GM18873 (cell line): Measurements from ENCODE around the gene NELL2.
"Not testable (repeated sequence)": the region's sequence is repeated elsewhere in the genome, so short reads cannot be mapped to it uniquely, and the experiment has no call there.

Source experiments
- ATAC-seq: cut with Tn5 transposase; IDR thresholded peaks from one replicate; pipeline ENCODE4 v1.9.1; 2021; ENCODE audit warnings: mild to moderate bottlenecking, moderate library complexity, moderate number of reproducible peaks; ENCODE audit not compliant: unreplicated experiment, low FRiP score

NELL2 gene

GRCh38 chr12:44703182-44703910, 172.8 kb downstream of the NELL2 start:
- ATAC-seq: no peak

GRCh38 chr12:44697511-44697910, 178.6 kb downstream of the NELL2 start:
- no peak for ATAC-seq

- no peak for ATAC-seq
These were observed 179.6 kb downstream of the NELL2 start for GRCh38 chr12:44696542-44696941.

DNA sequence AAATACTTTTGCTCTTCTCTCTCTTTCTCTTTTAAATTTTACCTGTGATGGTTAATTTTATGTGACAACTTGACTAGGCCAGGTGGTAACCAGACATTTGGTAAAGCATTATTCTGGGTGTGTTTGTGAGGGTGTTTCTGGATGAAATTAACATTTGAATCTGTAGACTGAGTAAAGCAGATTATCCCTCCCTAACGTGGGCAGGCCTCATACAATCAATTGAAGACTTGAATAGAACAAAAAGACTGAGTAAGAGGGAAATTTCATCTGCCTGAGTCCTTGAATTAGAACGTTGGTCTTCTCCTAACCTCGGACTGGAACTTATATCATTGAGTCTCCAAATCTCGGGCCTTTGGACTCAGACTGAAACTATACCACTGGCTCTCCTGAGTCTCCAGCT, 182.1 kb downstream of the NELL2 start:
- ATAC-seq: no peak

DNA sequence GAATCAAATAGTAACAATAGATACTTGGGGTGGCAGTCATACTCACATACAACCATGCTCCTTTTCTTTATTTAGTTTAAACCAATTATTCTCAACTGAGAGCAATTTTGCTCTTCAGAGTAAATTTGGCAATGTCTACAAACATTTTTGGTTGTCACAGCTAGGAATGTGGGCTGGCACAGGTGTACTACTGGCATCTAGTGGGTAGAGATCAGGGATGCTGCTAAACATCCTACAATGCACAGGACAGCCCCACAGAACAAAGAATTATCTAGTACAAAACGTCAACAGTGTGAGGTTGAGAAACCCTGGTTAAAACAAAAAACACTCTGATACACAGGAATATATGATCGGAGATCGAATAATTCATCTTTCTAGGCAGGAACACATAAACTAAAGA, 186.5 kb downstream of the NELL2 start:
- ATAC-seq: no peak

DNA sequence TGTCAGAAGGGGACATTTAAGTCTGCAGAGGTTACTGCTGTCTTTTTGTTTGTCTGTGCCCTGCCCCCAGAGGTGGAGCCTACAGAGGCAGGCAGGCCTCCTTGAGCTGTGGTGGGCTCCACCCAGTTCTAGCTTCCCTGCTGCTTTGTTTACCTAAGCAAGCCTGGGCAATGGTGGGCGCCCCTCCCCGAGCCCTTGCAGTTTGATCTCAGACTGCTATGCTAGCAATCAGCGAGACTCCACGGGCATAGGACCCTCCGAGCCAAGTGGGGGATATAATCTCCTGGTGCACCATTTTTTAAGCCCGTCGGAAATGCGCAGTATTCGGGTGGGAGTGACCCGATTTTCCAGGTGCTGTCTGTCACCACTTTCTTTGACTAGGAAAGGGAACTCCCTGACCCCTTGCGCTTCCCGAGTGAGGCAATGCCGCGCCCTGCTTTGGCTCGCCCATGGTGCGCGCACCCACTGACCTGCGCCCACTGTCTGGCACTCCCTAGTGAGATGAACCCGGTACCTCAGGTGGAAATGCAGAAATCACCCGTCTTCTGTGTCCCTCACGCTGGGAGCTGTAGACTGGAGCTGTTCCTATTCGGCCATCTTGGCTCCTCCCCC, 189.2 kb downstream of the NELL2 start:
- ATAC-seq: not testable (repeated sequence)

DNA sequence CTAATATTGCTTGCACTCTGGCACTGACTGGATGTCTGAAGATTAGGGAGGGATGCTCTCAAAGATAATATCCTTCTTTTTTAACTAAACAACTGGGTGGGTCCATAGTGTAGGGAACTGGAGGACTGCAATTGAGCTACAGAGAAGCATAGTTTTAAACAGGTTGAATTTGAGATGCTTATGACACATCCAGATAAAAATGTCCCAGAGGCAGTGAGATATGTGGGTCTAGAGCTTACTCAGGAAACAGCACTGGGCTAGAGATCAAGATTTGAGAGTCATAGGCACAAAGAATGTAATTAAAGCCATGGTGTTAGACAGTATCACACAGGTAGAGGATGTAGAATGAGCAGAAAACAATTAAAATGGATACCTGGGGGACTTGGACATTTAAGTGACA, 198.4 kb downstream of the NELL2 start:
- no peak for ATAC-seq

DNA sequence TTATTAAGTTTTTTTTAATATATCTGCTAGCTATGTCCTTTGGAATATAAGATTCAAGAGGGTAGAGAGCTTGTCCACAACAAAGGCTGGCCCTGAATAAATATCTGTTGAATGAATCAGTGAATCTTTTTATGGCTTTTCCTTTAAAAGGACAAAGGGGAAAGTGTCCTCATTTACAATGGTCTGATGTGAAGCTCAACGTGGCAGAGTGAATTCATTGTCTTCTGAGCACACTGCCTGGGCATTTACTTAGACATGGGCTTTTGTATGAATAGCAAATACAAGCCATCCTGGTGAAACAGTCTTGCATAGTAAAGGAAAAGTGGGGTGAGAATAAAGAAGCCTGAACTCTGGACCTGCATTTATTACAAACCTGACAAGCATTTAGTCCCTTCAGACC, 201.2 kb downstream of the NELL2 start:
- no peak for ATAC-seq

GRCh38 chr12:44673811-44674210, 202.3 kb downstream of the NELL2 start:
- no peak for ATAC-seq

DNA sequence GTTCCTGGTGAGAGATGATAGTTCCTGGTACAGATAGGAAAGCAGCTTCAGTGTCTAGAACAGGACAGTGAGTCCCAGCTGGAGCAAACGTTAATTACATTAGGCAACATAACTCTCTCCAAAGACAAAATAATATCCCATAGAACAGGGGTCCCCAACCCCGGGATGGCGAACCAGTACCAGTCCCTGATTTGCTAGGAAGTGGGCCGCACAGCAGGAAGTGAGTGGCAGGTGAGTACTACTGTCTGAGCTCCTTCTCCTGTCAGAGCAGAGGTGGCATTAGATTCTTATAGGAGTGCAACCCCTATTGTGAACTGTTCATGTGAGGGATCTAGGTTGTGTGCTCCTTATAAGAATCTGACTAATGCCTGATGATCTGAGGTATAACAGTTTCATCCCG, 204.1 kb downstream of the NELL2 start:
- ATAC-seq: no peak

DNA sequence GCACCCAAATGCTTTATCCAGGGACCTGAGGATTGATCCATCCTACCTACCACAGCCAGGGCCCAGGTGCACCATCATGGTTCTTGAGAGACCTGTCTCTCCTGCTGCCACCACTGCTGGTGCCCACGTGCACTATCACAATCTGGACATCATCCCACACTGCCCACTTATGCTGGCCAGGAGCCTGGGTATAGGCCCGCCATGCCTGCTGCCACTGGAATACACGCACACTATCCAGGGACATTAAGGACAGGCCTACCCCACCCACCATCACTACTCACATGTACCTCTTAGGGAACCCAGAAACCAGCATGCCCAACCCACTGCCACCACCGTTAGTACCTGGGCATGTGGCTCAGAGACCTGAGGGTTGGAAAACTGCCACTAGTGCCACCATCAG, 207.7 kb downstream of the NELL2 start:
- ATAC-seq: no peak

GRCh38 chr12:44667461-44667860, 208.7 kb downstream of the NELL2 start:
- no peak for ATAC-seq

DNA sequence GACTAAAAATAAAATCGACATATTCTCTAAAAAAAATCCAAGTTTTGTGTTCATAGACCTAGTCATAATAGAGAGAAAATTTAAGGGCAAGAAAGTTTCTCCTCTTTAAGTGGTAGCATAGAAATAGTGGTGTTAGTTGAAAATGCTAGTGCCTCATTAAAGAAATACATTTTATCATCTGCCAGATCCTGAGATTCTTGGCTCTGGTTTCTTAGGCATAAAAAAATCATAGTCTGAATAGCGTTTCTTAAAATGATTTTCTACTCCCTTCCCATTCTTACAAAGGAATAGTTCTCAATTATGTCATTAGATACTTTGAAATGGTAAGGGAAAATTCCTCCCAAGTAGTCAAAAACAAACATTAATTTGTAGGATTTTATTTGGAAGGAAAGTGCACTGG, 212.8 kb downstream of the NELL2 start:
- ATAC-seq: no peak

- ATAC-seq: no peak
These were observed 220.3 kb downstream of the NELL2 start for GRCh38 chr12:44655846-44656245.

GRCh38 chr12:44654646-44655639, 221.2 kb downstream of the NELL2 start:
- ATAC-seq: no peak

GRCh38 chr12:44653861-44654527, 222.1 kb downstream of the NELL2 start:
- no peak for ATAC-seq

DNA sequence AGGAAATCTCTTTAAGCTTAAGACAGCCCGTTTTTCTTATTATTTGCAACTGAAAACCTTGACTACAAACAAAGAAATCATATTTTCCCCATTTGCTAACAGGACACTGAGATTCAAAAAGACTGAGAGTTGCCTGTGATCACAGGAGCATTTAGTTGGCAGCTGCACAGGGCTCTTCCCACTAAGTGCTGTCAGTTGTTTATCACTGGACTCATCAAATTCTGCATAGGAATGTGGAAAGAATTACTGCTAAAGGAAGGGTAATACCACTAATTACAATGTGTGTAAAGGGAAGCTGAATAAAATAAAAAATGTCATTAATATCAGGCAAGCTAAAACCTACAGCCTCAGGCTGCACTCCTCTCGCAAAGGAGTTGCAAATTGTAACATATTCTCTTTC, 226.4 kb downstream of the NELL2 start:
- ATAC-seq: no peak

DNA sequence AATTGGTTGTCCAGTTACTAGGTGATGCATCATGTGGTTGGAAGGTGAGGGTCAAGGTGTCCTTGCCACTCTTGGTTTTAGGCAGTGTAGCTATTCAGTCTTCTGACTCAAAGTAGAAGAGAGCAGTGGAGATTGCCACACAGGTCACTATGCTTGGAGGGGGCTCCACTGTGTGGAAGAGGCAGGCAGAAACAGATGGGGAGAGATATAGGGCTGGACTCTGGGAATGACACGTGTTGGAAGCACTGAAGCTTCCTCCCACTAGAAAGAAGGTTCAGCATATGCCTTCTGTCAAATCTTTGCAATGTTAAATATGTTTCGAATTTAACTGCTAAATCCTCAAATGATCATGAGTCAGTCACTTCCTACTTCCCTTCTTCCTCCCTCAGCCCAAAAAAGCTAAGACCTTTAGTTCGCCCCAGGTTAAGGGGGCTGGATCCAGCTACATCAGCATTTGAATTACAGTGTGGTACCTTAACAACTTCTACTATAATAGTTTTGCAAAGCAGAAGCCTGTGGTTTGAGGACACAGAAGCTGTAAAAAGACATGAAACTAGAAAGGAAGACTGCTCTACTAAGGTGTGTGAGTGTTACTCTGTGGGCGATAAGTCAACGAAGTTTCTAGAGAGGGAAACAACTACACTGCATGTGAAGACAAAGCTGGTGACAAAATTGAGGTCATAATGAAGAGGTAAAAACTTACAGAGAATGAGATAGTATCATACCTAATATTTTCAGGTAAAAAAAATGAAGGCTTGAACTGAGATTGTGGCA, 228.0 kb downstream of the NELL2 start:
- ATAC-seq: no peak

GRCh38 chr12:44640427-44641190, 235.5 kb downstream of the NELL2 start:
- ATAC-seq: no peak
